HG03064 (cell line): ENCODE results near the gene GSTO1.
A peak's percentile ranks its signal among the peaks of the same experiment; 100 is the strongest.

ENCODE experiments used
- ATAC-seq: cut with Tn5 transposase; IDR thresholded peaks from one replicate; pipeline ENCODE4 v1.9.1; 2021; ENCODE audit warnings: low read depth; ENCODE audit not compliant: unreplicated experiment

GSTO1 gene

DNA sequence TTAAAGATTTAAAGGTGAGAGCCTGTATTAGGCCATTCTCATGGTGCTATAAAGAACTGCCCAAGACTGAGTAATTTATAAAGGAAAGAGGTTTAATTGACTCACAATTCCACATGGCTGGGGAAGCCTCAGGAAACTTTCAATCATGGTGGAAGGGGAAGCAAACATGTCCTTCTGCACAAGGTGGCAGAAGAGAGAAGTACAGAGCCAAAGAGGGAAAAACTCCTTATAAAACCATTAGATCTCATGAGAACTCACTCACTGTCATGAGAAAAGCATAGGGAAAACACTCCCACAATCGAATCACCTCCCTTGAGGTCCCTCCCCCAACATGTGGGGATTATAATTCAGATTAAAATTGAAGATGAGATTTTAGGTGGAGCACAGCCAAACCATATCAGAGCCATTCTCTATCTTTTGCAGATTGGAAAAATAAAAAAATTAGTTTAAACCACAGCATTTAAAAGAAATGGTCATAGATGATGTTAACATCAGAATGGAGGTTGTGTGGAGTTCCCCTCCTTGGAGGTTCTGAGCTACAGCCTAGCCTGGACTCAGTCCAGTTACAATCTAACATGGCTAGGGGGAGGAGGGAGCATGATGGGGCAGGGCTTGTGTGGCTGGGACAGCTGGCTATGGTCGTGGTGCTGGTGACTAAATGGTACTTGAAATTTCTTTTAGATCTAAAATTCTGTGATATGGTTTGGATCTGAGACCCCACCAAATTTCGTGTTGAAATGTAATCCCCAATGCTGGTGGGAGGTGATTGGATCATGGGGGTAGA is 47.4 kb downstream of the GSTO1 start:
- no peak for ATAC-seq

DNA sequence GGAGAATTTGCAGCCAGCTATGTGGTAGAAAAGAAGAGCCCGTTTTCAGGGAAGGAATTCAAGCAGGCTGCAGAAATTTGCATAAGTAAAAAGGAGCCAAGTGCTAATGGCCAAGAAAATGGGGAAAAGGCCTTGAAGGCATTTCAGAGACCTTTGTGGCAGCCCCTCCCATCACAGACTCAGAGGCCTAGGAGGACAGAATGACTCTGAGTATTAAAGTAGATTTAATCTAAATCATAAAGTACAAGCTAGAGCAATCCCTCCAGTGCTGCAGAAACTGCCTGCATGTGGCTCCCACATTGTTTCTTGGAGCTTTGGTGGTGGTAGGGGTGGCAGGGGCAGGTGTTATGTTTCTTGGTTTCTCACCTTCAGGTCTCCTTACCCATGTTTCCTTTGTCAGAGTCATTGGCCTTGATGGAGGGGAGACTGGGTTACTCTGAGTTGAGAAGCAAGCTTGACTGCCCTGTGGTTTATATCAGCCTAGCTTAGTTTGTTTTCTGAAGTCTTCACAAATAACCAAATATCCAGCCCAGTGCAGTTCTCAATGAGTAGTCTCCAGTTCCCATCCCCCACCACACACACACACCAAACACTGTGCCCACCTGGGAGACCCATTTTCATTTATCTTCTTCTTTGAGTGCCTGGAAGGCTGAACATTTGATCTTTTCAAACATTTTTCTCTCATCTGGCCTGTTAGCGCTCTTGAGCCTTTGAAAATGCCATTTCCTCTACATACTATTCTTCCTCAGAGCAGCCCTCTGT is 49.1 kb downstream of the GSTO1 start:
- ATAC-seq = no peak

DNA sequence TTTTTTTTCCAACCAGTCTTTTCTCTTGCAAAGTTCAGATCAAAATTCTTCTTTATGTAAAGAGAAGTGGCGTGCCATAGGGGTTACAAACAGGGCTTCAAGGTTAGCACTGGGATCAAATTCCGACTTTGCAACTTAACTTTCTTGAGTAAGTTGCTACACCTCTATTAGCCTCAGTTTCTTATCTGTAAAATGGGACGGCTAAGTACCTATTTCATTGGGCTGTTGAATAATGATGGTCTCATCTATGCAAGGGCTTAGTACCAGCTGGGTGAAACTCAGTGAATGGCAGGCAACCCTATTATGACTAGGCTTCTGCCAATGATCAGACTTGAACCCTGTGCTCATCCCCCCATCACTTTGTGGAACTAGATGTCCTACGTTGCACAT is 49.7 kb downstream of the GSTO1 start:
- ATAC-seq = no peak

DNA sequence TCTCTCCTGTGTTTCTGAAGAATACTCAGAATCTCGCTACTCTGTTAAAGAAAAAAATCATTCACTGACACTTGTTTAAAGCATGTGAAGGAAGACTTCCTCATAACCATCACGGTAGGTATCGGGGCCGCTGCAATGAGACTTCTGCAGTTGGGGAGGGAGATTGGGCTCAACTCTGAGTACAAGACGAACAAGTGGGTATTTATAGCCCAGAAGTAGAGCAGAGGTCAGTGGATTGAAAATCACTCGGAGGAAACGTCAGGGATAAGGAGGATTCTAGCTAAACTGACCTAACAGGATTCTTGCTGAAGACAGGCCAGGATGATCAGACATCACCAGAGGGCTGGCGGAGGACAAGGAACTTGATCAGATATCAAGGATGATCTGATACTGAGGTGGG is 50.2 kb downstream of the GSTO1 start:
- no peak for ATAC-seq

DNA sequence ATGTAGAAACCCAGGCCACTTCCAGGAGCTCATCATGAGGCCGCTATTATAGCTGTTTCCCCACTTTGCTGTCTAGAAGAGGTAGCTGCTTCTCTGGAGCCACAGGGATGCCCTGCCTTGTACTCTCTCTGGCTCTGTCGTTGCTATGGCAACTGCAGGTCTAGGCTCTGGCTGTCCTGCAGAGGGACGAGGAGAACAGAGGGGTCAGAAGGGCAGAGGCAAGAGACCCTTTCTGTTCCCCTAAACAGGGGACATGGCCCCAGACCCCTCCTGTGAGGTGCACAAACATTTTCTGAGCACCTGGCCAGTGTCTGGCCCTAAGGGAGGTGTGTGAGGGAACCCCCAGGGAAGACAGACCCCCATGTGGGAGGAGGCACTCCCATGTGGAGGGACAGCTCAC is 52.2 kb downstream of the GSTO1 start:
- no peak for ATAC-seq

DNA sequence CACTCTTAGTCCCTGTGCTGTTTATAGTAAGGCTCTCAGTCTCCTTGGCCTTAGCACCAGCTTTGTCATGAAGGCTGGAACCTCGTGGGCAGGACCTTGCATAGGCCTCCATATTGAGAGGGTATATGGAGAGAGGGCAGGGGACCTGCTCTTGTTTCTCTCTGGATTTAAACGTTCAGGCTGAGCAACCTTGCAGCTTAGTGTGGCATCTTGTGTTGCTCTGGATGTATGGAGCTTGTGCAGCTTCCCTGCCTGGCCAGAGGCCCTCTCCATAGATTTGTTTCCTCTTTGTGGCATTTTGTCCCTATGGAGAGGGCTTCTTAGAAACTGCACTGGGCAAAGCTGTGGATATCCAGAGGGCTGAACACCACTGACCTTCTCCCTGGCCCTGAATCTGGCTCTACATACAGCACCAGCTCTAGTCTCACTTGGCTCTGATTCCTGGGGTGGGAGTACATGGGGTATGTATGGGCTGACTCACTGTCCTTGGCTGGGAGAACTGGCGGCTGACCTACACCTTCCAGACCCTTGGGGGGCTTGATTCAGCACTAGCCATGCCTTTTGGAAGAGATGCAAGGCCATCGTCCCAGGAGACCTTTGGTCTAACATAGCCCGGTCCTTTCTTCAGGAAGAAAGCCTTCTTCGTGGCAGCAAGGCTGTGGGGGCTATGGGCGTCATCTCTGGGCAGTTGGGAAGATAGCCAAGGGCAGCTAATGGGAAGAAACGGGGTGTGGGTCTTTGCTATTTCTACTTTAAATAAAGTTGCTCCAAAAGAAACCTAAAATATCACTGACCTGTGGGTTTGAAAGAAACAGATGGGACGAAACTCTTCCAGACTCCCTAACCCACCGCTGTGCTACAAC is 53.1 kb downstream of the GSTO1 start:
- no peak for ATAC-seq

DNA sequence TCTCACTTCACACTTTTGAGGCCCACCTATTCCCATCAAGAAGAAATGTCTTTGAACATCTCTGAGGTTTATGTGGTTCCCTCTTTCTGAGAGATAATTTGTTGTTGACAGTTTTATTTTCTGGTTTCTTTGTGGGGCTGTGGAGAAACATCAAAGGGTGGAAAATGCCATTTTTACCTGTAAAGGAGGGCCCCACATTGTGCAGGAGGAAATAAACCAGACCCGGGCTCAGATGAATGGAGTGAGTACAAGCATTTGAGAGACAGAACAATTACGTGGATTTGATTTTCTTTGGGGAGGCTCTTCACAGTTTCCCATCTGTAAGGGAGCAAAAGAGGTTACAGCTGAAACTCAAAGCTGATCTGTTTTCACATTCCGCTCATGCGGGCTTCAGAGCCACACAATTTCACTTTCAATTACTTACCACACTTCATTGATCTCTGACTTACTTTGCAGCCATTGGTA is 53.8 kb downstream of the GSTO1 start:
- peak; percentile 74 for ATAC-seq

DNA sequence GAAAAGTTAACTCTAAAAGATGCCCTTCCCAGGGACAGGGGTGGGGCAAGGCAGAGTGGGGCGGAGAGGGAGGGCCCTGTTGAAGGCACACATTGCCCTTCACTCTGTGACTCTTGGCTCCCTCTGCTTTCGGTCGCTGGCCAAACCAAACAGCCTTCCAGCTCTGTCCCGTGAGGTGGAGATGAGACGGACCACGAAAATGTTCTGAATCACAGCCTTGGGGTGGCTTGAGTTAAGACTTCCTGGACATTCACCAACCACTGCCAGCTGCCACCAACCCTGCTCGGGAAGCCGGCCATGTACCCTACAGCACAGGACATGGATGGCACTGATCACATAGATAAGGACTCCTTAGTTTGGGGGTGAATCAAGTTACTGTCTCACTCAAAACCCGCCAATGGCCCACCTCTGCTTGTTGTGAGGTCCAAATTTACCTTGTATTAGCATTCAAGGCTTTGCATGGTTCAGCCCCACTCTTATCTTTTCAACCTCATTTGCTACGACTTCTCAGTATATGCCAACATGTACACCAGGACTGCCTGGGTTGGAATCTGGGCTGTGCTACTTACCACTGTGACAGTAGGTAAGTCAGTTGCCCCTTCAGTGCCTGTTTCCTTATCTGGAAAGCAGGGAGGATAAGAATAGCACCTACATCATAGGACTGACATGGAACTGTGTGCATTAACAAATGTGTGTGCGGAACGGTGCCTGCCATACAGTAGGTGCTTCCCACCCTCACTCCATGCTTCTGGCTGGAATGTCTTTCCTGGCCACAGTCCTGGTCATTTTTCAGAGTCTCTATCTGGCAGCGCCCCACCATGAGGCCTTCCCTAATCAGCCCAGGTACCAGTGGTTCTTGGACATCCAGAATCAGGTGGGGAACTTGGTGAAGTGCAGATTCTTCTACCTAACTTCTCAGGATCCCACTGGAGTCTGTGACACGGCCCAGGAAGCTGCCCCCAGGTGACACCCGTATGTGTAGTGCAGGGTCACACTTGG is 55.6 kb downstream of the GSTO1 start:
- no peak for ATAC-seq

DNA sequence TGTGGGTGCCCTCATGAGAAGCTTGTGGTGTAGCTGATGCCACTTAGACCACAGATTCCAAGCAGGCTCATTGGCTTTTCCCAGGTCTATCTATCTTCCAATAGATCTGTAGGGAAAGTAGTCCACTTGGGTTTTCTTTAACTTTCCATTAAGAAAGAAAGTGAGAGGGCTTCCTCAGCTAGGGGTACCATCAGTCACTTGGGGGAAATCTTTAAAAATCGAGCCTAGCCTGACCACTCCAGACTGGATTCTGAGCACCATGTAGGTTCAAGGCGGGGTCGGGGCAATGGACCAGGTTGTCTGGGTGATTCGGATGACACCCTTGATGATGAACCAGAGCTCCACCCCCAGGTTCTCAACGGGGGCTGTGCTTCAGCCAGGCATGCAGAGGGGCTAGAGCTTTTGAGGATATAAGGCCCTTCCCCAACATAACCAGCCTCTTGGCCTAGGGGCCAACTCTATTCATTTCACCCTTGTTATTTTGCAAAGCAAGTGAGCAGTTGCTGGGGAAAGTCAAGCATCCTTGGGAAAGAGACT is 56.6 kb downstream of the GSTO1 start:
- no peak for ATAC-seq

DNA sequence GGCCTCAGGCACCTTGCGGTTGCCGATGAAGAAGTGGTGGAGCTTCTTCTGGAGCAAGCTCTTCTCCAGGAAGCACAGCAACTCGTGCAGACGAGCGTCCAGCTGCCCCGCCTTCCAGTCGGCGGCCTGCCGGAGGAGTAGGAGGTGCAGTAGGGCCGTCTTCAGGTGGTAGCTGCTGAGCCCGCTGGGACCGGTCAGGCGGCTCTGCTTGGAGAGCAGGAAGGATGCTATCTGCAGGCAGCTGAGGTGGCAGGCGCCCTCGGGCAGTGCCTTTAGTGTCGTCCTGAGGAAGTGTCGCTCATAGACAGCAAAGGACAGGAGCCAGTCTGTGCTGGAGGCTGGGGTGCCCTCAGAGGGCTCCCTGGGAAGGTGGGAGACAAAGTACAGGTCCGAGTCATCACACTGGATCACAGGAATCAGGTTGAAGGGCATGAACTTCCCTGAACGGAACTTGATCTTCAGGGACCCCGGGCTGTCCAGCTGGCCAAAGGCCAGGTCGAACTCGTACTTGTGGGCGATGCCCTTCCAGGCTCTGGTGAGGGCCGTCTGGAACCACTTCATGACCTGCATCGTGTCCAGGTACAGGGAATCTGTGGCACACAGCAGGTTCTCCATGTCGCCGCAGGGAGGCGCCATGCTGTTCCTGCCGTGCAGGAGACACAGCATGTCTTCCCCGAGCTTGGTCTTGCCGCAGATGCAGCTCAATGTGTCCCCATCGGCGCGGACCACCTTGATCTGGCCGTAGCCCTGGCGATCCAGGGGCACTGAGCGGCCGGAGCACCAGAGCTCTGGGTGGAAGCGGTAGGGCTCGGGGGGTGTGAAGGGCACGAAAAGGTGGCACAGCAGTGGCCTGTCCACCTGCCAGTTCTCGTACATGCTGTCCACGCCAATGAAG is 60.1 kb downstream of the GSTO1 start:
- no peak for ATAC-seq

DNA sequence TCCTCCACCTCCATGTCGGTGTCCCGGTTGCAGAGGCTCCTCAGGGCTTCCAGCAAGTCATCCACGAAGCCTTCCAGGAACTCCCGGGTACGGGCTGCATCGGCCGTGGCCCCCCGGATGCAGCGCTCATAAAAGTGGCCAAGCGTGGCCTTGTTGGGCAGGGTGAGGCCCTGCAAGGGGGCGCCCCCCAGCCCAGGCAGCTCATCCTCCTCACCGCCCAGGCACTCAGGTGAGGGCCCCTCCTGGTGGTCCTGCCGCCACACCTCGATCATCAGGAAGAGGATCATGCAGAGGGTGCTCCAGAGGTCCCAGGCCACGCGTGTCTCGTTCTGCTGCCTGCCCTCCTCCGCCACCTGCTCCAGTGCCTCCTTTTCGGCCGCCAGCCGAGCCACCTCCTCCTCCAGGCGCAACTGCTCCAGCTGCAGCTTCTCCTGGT is 60.8 kb downstream of the GSTO1 start:
- no peak for ATAC-seq

DNA sequence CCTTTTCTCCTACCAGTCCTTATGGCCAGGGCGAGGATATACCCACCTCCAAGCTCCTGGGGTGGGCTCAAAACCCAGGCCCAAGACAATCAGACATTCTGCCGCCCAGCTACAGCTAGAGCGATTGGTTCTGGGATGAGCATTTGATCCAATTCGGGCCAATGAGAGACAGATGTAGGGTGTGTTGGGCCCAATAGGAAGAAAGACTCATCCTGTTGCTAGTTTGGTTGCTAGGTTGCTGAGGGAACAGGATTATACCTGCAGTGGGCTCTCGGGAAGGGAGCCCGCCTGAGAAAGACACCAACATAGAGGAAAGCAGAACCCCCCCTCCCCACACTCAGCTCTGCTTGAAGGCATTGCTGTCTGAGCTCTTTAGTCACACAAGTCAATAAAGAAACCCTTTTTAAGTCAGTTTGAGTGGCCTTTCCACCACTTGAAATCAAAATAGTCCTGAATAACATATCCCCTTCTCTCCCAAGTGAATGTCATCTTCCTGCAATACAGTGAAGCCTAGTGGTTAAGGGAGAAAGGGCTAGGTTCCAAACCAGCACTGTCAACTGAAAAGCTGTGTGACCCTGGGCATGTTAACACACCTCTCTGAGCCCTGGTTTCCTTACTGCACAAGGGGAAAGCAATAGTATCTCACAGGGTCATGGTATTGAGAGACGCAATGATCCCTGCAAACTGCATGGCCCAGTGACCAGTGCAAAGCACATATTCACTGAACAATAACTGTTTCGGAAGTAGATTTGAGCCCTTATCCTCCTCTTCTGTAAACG is 61.8 kb downstream of the GSTO1 start:
- ATAC-seq = no peak
